ENCODE results near the gene CCNA2. TPM values are rescaled to one million over a fixed set of nuclear protein-coding genes. Genes with fewer than 3 reads are reported as not detected.

The CCNA2 gene
- total and polyA plus RNA-seq, 9 of the 15 experiments (the other 6 are each of a cell fraction or from before 2014, with no cell fraction given) = 37.1 to 197 (median 154) TPM

- TF ChIP-seq, protein P1, sequence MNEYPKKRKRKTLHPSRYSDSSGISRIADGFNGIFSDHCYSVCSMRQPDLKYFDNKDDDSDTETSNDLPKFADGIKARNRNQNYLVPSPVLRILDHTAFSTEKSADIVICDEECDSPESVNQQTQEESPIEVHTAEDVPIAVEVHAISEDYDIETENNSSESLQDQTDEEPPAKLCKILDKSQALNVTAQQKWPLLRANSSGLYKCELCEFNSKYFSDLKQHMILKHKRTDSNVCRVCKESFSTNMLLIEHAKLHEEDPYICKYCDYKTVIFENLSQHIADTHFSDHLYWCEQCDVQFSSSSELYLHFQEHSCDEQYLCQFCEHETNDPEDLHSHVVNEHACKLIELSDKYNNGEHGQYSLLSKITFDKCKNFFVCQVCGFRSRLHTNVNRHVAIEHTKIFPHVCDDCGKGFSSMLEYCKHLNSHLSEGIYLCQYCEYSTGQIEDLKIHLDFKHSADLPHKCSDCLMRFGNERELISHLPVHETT (CRISPR knock-in tag; conservative IDR thresholded peaks at IDR 0.05 in 1 of 2, IDR thresholded peaks at IDR 0.05 in 1 of 2) = peak in 1 of 2 experiments; percentile 66; a peak in 1 of 4 replicates
- peak; percentile 88 for TF ChIP-seq RAD51 (IDR thresholded peaks at IDR 0.05; ENCODE audit: borderline replicate concordance, low read depth)
- TF ChIP-seq ATF1 (CRISPR knock-in tag; IDR thresholded peaks at IDR 0.05) = no peak
- peak; percentile 80 for TF ChIP-seq ATF1 (tag; IDR thresholded peaks at IDR 0.05)
- 0 out of 2 replicates have a peak, but pooled peaks have one; percentile 23 for TF ChIP-seq JUN (IDR thresholded peaks at IDR 0.05; ENCODE audit: borderline replicate concordance, low read depth, low read length)
- TF ChIP-seq JUN (CRISPR knock-in tag; IDR thresholded peaks at IDR 0.05; ENCODE audit: borderline replicate concordance) = no peak
- TF ChIP-seq PML (IDR thresholded peaks at IDR 0.05; ENCODE audit: low read length) = peak; percentile 96
- peak in 1 of 2 experiments; percentile 79; a peak in 2 of 4 replicates for TF ChIP-seq TEAD1 (CRISPR knock-in tag; IDR thresholded peaks at IDR 0.05)
- peak; percentile 91 for TF ChIP-seq SMARCA4 (IDR thresholded peaks at IDR 0.05)
- TF ChIP-seq ATF4 (CRISPR knock-in tag; IDR thresholded peaks at IDR 0.05) = 0 out of 2 replicates have a peak, but pooled peaks have one; percentile 39
- peak; percentile 35 to 96; a peak in 3 of 4 replicates for TF ChIP-seq RCOR1 (IDR thresholded peaks at IDR 0.05; ENCODE audit: borderline replicate concordance in 1 of 2, low read depth in 2 of 2, low read length in 2 of 2)
- peak; percentile 86 to 91 for TF ChIP-seq TRIM24 (IDR thresholded peaks at IDR 0.05)
- peak; percentile 48 for TF ChIP-seq SP1 (CRISPR knock-in tag; IDR thresholded peaks at IDR 0.05)
- no peak for TF ChIP-seq CAMTA2 (CRISPR knock-in tag; conservative IDR thresholded peaks at IDR 0.05)
- TF ChIP-seq, protein P2, sequence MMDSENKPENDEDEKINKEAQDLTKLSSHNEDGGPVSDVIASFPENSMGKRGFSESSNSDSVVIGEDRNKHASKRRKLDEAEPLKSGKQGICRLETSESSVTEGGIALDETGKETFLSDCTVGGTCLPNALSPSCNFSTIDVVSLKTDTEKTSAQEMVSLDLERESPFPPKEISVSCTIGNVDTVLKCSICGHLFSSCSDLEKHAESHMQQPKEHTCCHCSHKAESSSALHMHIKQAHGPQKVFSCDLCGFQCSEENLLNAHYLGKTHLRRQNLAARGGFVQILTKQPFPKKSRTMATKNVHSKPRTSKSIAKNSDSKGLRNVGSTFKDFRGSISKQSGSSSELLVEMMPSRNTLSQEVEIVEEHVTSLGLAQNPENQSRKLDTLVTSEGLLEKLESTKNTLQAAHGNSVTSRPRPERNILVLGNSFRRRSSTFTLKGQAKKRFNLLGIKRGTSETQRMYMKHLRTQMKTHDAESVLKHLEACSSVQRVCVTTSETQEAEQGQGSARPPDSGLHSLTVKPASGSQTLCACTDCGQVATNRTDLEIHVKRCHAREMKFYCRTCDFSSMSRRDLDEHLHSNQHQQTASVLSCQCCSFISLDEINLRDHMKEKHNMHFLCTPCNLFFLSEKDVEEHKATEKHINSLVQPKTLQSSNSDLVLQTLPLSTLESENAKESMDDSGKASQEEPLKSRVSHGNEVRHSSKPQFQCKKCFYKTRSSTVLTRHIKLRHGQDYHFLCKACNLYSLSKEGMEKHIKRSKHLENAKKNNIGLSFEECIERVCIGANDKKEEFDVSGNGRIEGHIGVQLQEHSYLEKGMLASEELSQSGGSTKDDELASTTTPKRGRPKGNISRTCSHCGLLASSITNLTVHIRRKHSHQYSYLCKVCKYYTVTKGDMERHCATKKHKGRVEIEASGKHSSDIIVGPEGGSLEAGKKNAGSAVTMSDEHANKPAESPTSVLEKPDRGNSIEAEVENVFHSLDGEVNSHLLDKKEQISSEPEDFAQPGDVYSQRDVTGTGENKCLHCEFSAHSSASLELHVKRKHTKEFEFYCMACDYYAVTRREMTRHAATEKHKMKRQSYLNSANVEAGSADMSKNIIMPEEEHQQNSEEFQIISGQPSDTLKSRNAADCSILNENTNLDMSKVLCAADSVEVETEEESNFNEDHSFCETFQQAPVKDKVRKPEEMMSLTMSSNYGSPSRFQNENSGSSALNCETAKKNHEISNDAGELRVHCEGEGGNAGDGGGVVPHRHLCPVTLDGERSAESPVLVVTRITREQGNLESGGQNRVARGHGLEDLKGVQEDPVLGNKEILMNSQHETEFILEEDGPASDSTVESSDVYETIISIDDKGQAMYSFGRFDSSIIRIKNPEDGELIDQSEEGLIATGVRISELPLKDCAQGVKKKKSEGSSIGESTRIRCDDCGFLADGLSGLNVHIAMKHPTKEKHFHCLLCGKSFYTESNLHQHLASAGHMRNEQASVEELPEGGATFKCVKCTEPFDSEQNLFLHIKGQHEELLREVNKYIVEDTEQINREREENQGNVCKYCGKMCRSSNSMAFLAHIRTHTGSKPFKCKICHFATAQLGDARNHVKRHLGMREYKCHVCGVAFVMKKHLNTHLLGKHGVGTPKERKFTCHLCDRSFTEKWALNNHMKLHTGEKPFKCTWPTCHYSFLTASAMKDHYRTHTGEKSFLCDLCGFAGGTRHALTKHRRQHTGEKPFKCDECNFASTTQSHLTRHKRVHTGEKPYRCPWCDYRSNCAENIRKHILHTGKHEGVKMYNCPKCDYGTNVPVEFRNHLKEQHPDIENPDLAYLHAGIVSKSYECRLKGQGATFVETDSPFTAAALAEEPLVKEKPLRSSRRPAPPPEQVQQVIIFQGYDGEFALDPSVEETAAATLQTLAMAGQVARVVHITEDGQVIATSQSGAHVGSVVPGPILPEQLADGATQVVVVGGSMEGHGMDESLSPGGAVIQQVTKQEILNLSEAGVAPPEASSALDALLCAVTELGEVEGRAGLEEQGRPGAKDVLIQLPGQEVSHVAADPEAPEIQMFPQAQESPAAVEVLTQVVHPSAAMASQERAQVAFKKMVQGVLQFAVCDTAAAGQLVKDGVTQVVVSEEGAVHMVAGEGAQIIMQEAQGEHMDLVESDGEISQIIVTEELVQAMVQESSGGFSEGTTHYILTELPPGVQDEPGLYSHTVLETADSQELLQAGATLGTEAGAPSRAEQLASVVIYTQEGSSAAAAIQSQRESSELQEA (IDR thresholded peaks at IDR 0.05; ENCODE audit: low read depth) = no peak
- TF ChIP-seq BRD9 (IDR thresholded peaks at IDR 0.05; ENCODE audit: low read depth, partially characterized antibody) = peak; percentile 29
- TF ChIP-seq PKNOX1 (IDR thresholded peaks at IDR 0.05) = peak; percentile 76
Observed at GRCh38 chr4:121790976-121791375, 32.7 kb downstream of the CCNA2 start (continued).

All from K562 (cell line).